GM12878 (cell line): ENCODE measurements around the gene LMF2.
"Not testable (repeated sequence)": the region's sequence is repeated elsewhere in the genome, so short reads cannot be mapped to it uniquely, and the experiment has no call there.

Experiments
- CBX3 ChIP-seq: fragments of 200-600 bp; sonication (generic); IDR thresholded peaks from 2 replicates; pipeline ENCODE4 v1.6.1; 2016; ENCODE audit warnings: low read depth, borderline replicate concordance
- CTCF ChIP-seq, 3 experiments: IDR thresholded peaks in 2 of 3; conservative IDR thresholded peaks in 1 of 3; 2 replicates each; pipeline ENCODE4 v1.5.1; 2011; ENCODE audit warnings: low read depth in 3 of 3, low read length in 3 of 3, mild to moderate bottlenecking in 3 of 3, control low read depth in 2 of 3, moderate library complexity in 2 of 3, inconsistent platforms in 1 of 3, mixed read lengths in 1 of 3; ENCODE audit not compliant: control insufficient read depth in 2 of 3, insufficient read depth in 1 of 3; ENCODE audit errors: extremely low read depth in 1 of 3
- EP300 ChIP-seq, 2 experiments: fragments of 150-350 bp in 1 of 2; IDR thresholded peaks; 2 replicates each; pipeline ENCODE4 v1.6.1; 2011 to 2012; ENCODE audit warnings: low read depth in 2 of 2, low read length in 2 of 2, borderline replicate concordance in 1 of 2, improper control_type of control experiment in 1 of 2, inconsistent platforms in 1 of 2; ENCODE audit not compliant: control insufficient read depth in 1 of 2
- POLR2A ChIP-seq: IDR thresholded peaks from 2 replicates; pipeline ENCODE4 v1.6.1; 2011; ENCODE audit warnings: low read depth, mild to moderate bottlenecking, low read length
- POU2F2 ChIP-seq: IDR thresholded peaks from 3 replicates; pipeline ENCODE4 v1.6.1; 2011; ENCODE audit warnings: low read depth, mild to moderate bottlenecking, low read length, borderline replicate concordance
- RFX5 ChIP-seq: IDR thresholded peaks from 2 replicates; pipeline ENCODE4 v1.6.1; 2011; ENCODE audit warnings: low read depth, low read length, improper control_type of control experiment
- SIN3A ChIP-seq: IDR thresholded peaks from 2 replicates; pipeline ENCODE4 v1.6.1; 2012; ENCODE audit warnings: low read depth, low read length, improper control_type of control experiment
- TF ChIP-seq, protein P1 (sequence below): IDR thresholded peaks from 2 replicates; pipeline ENCODE4 v1.6.1; 2012; ENCODE audit warnings: improper control_type of control experiment, low read depth, low read length; ENCODE audit not compliant: insufficient replicate concordance
- TF ChIP-seq, protein P2 (sequence below): IDR thresholded peaks from 2 replicates; pipeline ENCODE4 v1.6.1; 2012; ENCODE audit warnings: low read depth, low read length, improper control_type of control experiment

GRCh38 chr22:50533856-50534711 is 26.6 kb upstream of the LMF2 start:
- TF ChIP-seq, protein P1, sequence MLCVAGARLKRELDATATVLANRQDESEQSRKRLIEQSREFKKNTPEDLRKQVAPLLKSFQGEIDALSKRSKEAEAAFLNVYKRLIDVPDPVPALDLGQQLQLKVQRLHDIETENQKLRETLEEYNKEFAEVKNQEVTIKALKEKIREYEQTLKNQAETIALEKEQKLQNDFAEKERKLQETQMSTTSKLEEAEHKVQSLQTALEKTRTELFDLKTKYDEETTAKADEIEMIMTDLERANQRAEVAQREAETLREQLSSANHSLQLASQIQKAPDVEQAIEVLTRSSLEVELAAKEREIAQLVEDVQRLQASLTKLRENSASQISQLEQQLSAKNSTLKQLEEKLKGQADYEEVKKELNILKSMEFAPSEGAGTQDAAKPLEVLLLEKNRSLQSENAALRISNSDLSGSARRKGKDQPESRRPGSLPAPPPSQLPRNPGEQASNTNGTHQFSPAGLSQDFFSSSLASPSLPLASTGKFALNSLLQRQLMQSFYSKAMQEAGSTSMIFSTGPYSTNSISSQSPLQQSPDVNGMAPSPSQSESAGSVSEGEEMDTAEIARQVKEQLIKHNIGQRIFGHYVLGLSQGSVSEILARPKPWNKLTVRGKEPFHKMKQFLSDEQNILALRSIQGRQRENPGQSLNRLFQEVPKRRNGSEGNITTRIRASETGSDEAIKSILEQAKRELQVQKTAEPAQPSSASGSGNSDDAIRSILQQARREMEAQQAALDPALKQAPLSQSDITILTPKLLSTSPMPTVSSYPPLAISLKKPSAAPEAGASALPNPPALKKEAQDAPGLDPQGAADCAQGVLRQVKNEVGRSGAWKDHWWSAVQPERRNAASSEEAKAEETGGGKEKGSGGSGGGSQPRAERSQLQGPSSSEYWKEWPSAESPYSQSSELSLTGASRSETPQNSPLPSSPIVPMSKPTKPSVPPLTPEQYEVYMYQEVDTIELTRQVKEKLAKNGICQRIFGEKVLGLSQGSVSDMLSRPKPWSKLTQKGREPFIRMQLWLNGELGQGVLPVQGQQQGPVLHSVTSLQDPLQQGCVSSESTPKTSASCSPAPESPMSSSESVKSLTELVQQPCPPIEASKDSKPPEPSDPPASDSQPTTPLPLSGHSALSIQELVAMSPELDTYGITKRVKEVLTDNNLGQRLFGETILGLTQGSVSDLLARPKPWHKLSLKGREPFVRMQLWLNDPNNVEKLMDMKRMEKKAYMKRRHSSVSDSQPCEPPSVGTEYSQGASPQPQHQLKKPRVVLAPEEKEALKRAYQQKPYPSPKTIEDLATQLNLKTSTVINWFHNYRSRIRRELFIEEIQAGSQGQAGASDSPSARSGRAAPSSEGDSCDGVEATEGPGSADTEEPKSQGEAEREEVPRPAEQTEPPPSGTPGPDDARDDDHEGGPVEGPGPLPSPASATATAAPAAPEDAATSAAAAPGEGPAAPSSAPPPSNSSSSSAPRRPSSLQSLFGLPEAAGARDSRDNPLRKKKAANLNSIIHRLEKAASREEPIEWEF, result not testable (repeated sequence)
- TF ChIP-seq CTCF (IDR thresholded peaks at IDR 0.05 in 2 of 3, conservative IDR thresholded peaks at IDR 0.05 in 1 of 3; ENCODE audit: control insufficient read depth in 2 of 3, extremely low read depth in 1 of 3, insufficient read depth in 1 of 3, low read depth in 3 of 3, low read length in 3 of 3); POLR2A; EP300 (IDR thresholded peaks at IDR 0.05; ENCODE audit: borderline replicate concordance in 1 of 2, control insufficient read depth in 1 of 2, low read depth in 2 of 2, low read length in 2 of 2); RFX5; SIN3A; POU2F2; CBX3: not testable (repeated sequence)
- TF ChIP-seq, protein P2, sequence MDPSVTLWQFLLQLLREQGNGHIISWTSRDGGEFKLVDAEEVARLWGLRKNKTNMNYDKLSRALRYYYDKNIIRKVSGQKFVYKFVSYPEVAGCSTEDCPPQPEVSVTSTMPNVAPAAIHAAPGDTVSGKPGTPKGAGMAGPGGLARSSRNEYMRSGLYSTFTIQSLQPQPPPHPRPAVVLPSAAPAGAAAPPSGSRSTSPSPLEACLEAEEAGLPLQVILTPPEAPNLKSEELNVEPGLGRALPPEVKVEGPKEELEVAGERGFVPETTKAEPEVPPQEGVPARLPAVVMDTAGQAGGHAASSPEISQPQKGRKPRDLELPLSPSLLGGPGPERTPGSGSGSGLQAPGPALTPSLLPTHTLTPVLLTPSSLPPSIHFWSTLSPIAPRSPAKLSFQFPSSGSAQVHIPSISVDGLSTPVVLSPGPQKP, result not testable (repeated sequence)
